GM12865 (cell line): ENCODE results near the gene TBX10.
"Not testable (repeated sequence)": the region's sequence is repeated elsewhere in the genome, so short reads cannot be mapped to it uniquely, and the experiment has no call there.

ENCODE experiments used
- DNase-seq: peaks from one replicate; pipeline ENCODE4 v3.0.0; 2010; ENCODE audit warnings: low read depth
- H3K4me3 ChIP-seq: 2 replicates; pipeline ENCODE4 v1.5.1; 2011; ENCODE audit warnings: mild to moderate bottlenecking, low read depth, low read length, control low read depth
- CTCF ChIP-seq: IDR thresholded peaks from 2 replicates; pipeline ENCODE4 v1.5.1; 2011; ENCODE audit warnings: low read length, control low read depth, low read depth, inconsistent platforms; ENCODE audit not compliant: insufficient read depth; ENCODE audit errors: missing control alignments

The TBX10 gene

GRCh38 chr11:67639438-67639859 lies at the start of gene TBX10:
TSS of gene TBX10 (minus strand) at chr11:67639763. CDS start at chr11:67639472, 291 bp downstream.
- H3K4me3 ChIP-seq, result no peak within 1 kb of the TSS
- DNase-seq, result no peak
- no peak for TF ChIP-seq CTCF

- no peak for DNase-seq
- TF ChIP-seq CTCF, result no peak
- H3K4me3 ChIP-seq, result no peak overlapping the region
These were observed 49.6 kb upstream of the TBX10 start for GRCh38 chr11:67689178-67689577.

- no peak for DNase-seq
These were observed 48.4 kb upstream of the TBX10 start for GRCh38 chr11:67687986-67688385.

GRCh38 chr11:67685641-67686332 lies 46.2 kb upstream of the TBX10 start:
- not testable (repeated sequence) for DNase-seq, H3K4me3 ChIP-seq

More at GRCh38 chr11:67687986-67688385, 48.4 kb upstream of the TBX10 start:
- no peak overlapping the region for H3K4me3 ChIP-seq
- no peak for TF ChIP-seq CTCF

- DNase-seq, H3K4me3 ChIP-seq: not testable (repeated sequence)
These were observed 42.8 kb upstream of the TBX10 start for GRCh38 chr11:67682126-67683034.

- H3K4me3 ChIP-seq, result no peak overlapping the region
- no peak for TF ChIP-seq CTCF
- no peak for DNase-seq
These were observed 41.3 kb upstream of the TBX10 start for GRCh38 chr11:67680696-67681470.

GRCh38 chr11:67675058-67675747 lies 35.6 kb upstream of the TBX10 start:
- TF ChIP-seq CTCF, result no peak
- H3K4me3 ChIP-seq, result no peak overlapping the region
- DNase-seq, result no peak
